ENCODE measurements around the gene CASP9. TPM values are rescaled to one million over a fixed set of nuclear protein-coding genes. Genes with fewer than 3 reads are reported as not detected.
A peak's percentile ranks its signal among the peaks of the same experiment; 100 is the strongest.
"Not testable (repeated sequence)": the region's sequence is repeated elsewhere in the genome, so short reads cannot be mapped to it uniquely, and the experiment has no call there.

Gene CASP9
- total RNA-seq, 1 donor from 2014 or later, result 11.2 TPM

- intact Hi-C loops (cut with DNase I), result loop anchor here (5.0 kb wide), 1 partner anchor 91 kb away; the partner anchor contains the start of gene DDI2
- DNase-seq (ENCODE audit: missing footprints) (peak; percentile 98), ATAC-seq (peak; percentile 69)
Measured at GRCh38 chr1:15526490-15527339, 2.7 kb upstream of the CASP9 start, which contains the start of gene DNAJC16. TSS of gene DNAJC16 (plus strand) at chr1:15526848. CDS start at chr1:15529106, 2,258 bp downstream.

GRCh38 chr1:15526021-15526489, 2.0 kb upstream of the CASP9 start:
- DNase-seq (ENCODE audit: missing footprints) (no peak), ATAC-seq (no peak)
- intact Hi-C loops (cut with DNase I), result loop anchor here (5.0 kb wide), 1 partner anchor 91 kb away; the partner anchor contains the start of gene DDI2

DNA sequence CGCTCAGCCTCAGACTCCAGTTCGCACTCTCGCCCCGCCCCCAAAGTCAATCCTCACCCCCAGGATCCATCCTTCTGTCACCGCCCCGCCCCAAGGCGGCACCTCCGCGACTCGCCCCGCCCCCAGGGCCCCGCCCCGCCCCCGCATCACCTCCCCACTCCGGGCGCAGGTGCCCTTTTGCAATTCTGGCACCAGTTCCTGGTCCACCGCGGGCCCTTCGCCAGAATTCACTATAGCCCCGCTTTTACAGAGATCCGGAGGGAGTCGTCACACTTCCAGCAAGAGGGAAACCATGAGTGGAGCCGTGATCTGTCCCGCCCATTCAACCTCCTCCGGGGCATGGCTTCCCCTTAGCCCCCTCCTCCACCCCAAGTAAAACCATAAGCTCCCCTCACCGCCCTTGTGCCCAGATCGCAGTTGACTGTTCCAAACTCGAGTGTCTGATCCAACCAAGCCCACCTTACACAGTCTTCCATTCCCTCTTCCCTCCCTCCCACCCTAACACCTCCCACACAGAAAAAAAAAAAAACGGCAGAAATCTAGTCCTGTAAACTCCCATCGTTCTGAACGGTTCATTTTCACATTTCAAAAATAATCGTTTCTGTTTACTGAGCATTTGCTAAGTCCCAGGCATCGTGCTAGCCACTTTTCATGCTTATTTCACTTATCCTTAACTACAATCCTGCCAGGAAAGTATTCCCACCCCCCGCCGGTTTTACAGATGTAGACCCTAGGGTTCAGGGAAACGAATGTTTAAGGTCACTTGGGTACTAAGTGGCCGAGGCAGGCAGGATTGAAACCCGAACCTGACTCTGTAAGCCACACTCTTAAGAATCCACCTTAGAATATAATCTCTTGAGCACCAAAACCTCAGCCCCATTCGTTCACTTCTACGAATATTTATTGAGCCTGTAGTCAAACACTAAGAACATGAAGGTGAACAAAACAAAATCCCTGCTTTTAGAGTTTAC, 1.3 kb upstream of the CASP9 start:
- intact Hi-C loops (cut with DNase I), result loop anchor here (5.0 kb wide), 1 partner anchor 92 kb away; the partner anchor contains the start of gene DDI2
- DNase-seq (ENCODE audit: missing footprints) (peak; percentile 99), ATAC-seq (peak; percentile 3)

GRCh38 chr1:15524283-15525049, 451 bp upstream of the CASP9 start:
- intact Hi-C loops (cut with DNase I), result loop anchor here (5.0 kb wide), 1 partner anchor 93 kb away; the partner anchor contains the start of gene DDI2
- ATAC-seq, result peak; percentile 80
- DNase-seq (ENCODE audit: missing footprints), result peak; percentile 100

DNA sequence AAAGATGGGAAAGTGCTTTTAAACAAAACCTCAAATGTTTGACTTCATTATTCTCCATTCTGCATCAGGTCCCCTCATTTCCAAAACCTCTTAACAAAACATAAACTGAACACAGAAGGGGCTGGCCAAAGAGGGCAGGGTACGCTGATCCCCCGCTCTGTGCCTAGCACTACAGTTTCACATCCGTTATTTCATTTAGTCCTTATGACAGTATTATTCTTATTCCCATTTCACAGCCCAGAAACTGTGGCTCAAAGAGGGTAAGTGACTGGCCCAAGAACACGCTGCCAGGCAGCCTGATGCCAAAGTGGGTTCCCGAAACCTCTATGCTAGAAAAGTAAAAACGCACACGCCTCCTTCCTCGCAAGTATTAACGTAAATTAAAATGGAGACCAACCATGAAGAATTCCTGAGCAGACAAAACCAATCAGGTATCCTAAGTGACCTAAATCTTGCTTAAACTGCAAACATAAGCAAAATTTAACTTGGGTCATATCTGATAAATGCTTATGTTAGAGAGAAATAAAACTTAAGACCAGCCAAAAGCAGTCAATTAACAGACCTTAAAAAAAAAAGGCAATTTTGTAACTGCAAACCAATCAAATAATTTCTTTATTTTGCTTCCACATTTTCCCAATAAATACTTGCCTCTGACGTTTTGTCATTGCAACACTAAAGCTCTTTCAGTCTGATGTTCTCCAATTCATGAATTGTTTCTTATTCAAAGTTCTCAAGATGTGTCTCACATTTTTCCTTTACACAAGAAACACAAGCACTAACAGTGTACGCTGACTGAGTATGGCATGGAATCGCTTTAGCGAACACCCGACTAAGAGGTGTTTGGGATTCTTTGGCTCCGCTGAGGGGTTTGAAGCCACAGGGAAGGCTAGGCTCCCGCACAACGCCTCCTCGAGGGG, 653 bp downstream of the CASP9 start:
- intact Hi-C loops (cut with DNase I), result no loop called here
- no peak for DNase-seq (ENCODE audit: missing footprints)
- no peak for ATAC-seq

DNA sequence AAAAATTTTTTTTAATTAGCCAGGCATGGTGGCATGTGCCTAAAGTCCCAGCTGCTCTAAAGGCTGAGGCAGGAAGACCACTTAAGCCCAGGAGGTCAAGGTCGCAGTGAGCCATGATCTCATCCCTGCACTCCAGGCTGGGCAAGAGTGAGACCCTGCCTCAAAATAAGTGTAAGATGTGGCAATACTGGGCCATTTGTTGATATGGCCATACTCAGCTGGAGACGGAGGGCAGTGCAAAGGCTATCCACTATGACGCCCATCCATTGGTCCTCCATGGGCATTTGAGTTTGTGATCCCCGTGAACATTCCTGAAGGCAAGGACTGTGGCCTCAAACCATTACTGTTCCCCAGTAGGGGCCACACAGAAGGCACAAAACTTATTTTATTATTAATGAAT, 1.5 kb downstream of the CASP9 start:
- intact Hi-C loops (cut with DNase I), result no loop called here
- DNase-seq (ENCODE audit: missing footprints), result no peak
- no peak for ATAC-seq

DNA sequence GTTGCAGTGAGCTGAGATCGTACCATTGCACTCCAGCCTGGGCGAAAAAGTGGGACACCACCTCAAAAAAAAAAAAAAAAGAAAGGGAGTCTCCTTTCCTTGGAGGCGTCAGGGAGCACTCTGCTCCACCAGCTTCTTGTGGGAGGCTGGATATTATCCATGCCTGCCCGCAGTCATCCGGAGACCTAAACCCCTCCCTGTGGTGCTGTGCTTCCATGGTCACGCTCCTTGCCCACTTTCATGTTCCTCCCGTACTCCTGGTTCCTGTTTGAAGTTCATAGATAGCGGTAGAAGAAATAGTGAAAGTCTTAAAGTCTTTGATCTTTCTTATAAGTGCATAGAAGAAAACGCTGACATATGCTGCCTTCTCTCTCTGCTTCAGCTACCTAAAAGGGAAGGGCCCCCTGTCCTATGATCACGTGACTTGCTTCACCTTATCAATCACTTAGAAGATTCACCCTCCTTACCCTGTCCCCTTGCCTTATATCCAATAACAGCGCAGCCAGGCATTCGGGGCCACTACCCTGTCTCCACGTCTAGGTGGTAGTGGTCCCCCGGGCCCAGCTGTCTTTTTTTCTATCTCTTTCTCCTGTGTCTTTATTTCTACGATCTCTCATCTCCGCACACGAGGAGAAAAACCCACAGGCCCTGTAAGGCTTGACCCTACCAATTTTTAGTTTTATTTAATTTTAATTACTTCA, 2.7 kb downstream of the CASP9 start:
- ATAC-seq; DNase-seq (ENCODE audit: missing footprints); intact Hi-C loops (cut with DNase I): not testable (repeated sequence)

- ATAC-seq (no peak), DNase-seq (ENCODE audit: missing footprints) (no peak)
- intact Hi-C loops (cut with DNase I), result no loop called here
Measured at GRCh38 chr1:15519625-15520024, 4.4 kb downstream of the CASP9 start.

- ATAC-seq (no peak), DNase-seq (ENCODE audit: missing footprints) (no peak)
- intact Hi-C loops (cut with DNase I), result no loop called here
Measured at GRCh38 chr1:15515022-15515663, 8.9 kb downstream of the CASP9 start.

DNA sequence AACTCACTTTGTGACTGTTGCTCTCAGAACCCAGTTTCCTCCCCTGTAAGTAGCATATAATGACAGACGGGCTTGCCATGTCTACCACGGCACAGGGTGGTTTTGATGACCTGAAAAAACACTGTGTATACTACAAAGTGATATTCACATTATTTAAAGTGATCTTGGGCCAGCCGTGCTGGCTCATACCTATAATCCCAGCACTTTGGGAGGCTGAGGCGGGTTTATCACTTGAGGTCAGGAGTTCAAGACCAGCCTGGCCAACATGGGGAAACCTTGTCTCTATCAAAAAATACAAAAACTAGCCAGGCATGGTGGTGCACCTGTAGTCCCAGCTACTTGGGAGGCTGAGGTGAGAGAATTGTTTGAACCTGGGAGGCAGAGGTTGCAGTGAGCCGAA, 9.5 kb downstream of the CASP9 start:
- ATAC-seq; intact Hi-C loops (cut with DNase I); DNase-seq (ENCODE audit: missing footprints): not testable (repeated sequence)

DNA sequence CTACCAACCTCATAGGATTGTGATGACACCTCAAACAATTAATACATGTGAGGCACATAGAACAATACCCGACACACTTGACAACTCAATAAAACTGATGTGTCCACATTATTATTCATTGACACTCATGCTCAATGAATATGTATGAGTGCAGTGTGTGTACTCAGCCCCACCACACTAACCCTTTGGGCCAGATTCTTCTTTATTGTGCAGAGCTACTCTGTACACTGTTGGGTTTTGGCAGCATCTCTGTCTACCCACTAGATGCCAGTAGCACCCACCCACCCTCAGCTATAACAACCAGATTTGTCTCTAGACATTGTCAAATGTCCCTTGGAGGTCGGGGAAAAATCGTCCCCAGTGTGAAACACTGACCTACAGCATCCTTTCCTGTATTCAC, 10.1 kb downstream of the CASP9 start:
- intact Hi-C loops (cut with DNase I), result no loop called here
- no peak for DNase-seq (ENCODE audit: missing footprints)
- ATAC-seq, result no peak

- ATAC-seq, result no peak
- intact Hi-C loops (cut with DNase I), result no loop called here
- DNase-seq (ENCODE audit: missing footprints), result no peak
Measured at GRCh38 chr1:15513192-15513591, 10.8 kb downstream of the CASP9 start.

DNA sequence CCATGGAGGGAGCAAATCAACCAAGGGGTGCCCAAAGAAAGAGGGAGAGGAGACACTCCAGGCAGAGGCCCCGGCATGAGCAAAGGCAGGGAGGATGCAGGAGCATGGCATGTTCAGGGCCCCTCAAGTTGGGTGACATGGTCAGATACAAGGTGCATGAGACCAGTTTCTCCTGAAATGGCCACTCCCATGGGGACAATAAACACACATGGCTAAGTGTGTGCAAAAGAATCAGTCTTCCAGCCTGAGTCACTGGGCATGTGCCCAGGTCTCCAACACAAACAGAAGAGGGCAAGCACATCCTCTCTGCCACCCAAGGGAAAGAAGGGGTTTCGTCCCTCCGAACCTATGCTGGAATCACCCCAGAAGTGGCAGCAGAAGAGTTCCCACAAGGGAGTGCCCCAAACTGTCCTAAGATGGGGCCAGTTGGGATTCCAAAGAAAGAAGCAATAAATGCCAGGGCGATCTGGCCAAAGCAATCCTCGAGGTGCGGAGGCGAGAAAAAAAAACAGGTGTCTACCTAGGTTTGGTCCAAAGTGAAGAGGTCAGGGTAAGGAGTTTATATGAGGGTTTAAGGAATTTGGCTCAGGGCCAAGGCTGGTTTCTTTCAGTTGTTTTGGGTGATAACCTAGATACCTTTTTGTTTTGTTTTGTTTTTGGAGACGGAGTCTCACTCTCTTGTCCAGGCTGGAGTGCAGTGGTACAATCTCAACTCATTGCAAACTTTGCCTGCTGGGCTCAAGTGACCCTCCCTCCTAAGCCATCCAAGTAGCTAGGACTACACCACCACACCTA, 13.2 kb downstream of the CASP9 start:
- no peak for DNase-seq (ENCODE audit: missing footprints)
- intact Hi-C loops (cut with DNase I), result no loop called here
- no peak for ATAC-seq

DNA sequence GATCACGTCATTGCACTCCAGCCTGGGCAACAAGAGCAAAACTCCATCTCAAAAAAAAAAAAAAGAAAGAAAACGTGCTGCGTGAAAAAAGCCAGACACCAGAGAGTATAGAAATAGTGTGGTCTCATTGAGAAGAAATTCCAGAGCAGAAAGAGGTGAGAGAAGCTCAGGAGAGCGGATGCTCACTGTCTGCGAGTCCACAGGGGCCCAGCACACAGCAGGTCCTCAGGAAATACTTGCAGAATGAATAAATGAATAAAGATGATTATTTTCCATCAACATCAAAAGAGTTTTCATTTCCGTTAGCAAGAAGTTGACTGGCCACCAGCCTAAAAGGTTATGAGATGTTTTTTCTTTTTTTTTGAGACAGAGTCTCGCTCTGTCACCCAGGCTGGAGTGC, 14.4 kb downstream of the CASP9 start:
- intact Hi-C loops (cut with DNase I), result no loop called here
- DNase-seq (ENCODE audit: missing footprints) (no peak), ATAC-seq (no peak)

- DNase-seq (ENCODE audit: missing footprints) (no peak), ATAC-seq (no peak)
- intact Hi-C loops (cut with DNase I), result no loop called here
Measured at GRCh38 chr1:15508700-15509487, 15.1 kb downstream of the CASP9 start.

All from Right ventricle myocardium inferior (tissue), 1 donor.